Right atrium auricular region (tissue), 2 donors: Measurements from ENCODE around the gene RERE. TPM values are rescaled to one million over a fixed set of nuclear protein-coding genes. Genes with fewer than 3 reads are reported as not detected.

Source experiments
- DNase-seq: peaks from one replicate; pipeline ENCODE4 v3.0.0-alpha.2; 2019; ENCODE audit warnings: low spot score
- H3K27ac ChIP-seq, 2 donors: fragments of 200-600 bp; sonication (generic); 1 replicate in 1 of 2; 2 replicates in 1 of 2; pipeline ENCODE4 v1.5.1; 2016 to 2019
- H3K27me3 ChIP-seq, 2 donors: fragments of 200-600 bp; sonication (generic); one replicate each; pipeline versions ENCODE4 v1.5.1 to v1.6.0; 2017 to 2019
- H3K36me3 ChIP-seq: fragments of 200-600 bp; sonication (generic); one replicate; pipeline ENCODE4 v1.5.1; 2016
- H3K4me1 ChIP-seq, 2 donors: fragments of 200-600 bp; sonication (generic); one replicate each; pipeline versions ENCODE4 v1.5.1 to v1.6.0; 2017 to 2019
- H3K4me3 ChIP-seq, 2 donors: fragments of 200-600 bp; sonication (generic); 1 replicate in 1 of 2; 2 replicates in 1 of 2; pipeline ENCODE4 v1.5.1; 2017 to 2019; ENCODE audit warnings: mild to moderate bottlenecking in 1 of 2, moderate library complexity in 1 of 2
- H3K9me3 ChIP-seq, 2 donors: fragments of 200-600 bp; sonication (generic); one replicate each; pipeline ENCODE4 v1.5.1; 2019
- total RNA-seq, 2 donors: library from RNA; depleted of rRNA; stranded (reverse); fragments of >200 nt; gene quantifications; one replicate each; pipeline ENCODE4 v1.1.0, GENCODE V29; 2016
- TF ChIP-seq, protein P1 (sequence below), 2 donors: fragments of 200-600 bp; sonication (generic); IDR thresholded peaks; one replicate each; pipeline ENCODE4 v1.5.1; 2019; ENCODE audit warnings: antibody characterized with exemption in 2 of 2

Gene RERE
- total RNA-seq, 2 donors from 2014 or later = 99.8 to 125 TPM

DNA sequence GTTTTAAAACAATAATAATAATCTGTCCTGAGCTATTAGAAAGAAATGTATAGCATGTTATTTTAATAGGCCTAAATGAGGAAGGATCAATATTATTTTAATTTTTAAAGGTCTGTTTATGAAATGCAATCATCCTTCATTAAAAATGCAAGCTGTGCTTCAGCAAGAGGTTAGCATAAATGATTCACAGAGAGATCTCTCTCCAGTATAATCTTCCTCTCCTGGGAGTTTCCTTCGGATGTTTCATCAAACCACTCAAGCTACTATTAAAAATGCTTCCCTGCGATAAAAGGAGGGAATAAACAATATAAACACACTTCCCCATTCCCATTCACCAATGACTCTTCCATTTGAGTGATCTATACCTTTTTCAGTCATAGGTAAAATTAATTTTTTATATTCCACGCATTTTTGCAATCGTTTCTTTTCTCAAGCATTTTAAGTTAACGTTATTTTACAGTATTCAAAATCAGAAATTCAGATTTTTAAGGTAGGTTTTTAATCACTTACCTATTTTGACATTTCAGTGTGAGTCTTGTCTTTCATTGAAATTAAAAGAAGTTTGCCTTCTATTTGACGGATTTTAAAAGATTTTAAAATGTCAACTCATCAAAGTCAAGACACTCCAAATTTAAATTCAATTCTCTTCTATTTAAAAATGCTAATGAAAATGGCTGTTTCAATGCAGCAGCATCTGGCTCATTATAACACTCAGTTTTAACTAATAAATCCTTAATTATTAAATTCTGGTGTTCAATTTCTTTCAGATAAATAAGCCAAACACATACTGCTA, 64.3 kb downstream of the RERE start:
- peaks cover 0 to 14% of the 10 kb centered on the region in 2 donors for H3K4me1 ChIP-seq
- no peaks in the 10 kb centered on the region for H3K9me3 ChIP-seq
- TF ChIP-seq, protein P1, sequence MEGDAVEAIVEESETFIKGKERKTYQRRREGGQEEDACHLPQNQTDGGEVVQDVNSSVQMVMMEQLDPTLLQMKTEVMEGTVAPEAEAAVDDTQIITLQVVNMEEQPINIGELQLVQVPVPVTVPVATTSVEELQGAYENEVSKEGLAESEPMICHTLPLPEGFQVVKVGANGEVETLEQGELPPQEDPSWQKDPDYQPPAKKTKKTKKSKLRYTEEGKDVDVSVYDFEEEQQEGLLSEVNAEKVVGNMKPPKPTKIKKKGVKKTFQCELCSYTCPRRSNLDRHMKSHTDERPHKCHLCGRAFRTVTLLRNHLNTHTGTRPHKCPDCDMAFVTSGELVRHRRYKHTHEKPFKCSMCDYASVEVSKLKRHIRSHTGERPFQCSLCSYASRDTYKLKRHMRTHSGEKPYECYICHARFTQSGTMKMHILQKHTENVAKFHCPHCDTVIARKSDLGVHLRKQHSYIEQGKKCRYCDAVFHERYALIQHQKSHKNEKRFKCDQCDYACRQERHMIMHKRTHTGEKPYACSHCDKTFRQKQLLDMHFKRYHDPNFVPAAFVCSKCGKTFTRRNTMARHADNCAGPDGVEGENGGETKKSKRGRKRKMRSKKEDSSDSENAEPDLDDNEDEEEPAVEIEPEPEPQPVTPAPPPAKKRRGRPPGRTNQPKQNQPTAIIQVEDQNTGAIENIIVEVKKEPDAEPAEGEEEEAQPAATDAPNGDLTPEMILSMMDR (IDR thresholded peaks at IDR 0.05) = no peak
- H3K27me3 ChIP-seq = no peaks in the 10 kb centered on the region
- H3K27ac ChIP-seq = no peak overlapping the region
- H3K36me3 ChIP-seq = no peaks in the 10 kb centered on the region
- H3K4me3 ChIP-seq = no peak overlapping the region
- DNase-seq = no peak

DNA sequence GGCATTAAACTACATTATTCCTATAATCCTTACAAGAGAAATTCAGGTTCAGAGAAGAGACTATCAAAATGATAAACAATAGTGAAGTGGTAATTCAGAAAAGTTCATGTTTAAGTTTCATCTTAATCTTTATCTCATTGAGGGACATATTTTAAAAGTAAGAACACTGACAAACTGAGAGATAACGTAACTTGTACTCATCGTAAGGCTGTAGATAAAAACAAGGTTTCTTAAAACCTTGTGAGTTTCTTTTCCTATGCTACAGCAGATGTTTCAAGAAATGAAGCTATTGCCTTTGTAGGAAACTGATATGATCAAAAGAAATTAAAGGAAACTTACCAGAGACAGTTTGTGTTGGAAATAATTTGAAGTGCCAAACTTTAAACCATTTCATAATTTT, 65.0 kb downstream of the RERE start:
- TF ChIP-seq, protein P1 (IDR thresholded peaks at IDR 0.05) = no peak
- no peak overlapping the region for H3K4me3 ChIP-seq
- no peaks in the 10 kb centered on the region for H3K27me3 ChIP-seq
- no peak for DNase-seq
- no peaks in the 10 kb centered on the region for H3K36me3 ChIP-seq
- H3K27ac ChIP-seq = no peak overlapping the region
- H3K9me3 ChIP-seq = no peaks in the 10 kb centered on the region
- peaks cover 0 to 14% of the 10 kb centered on the region in 2 donors for H3K4me1 ChIP-seq

DNA sequence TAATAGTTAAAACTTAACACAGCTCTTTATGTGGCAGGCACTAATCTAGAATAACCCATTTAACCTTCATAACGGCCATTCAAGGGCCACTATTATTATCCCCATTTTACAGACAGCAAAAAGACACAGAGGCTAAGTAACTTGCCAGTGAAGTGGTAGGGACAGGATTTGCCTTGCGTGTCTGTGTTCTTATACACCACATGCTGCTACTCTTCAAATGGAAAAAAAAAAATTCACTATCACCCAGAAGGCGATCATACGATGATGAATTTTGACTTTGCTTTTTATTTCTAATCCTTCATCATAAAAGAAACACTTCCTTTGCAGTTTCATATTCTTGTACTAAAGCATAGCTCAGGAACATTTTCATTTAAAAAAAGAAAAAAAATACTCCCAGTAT, 65.5 kb downstream of the RERE start:
- H3K27ac ChIP-seq = no peak overlapping the region
- H3K4me3 ChIP-seq = no peak overlapping the region
- H3K36me3 ChIP-seq = no peaks in the 10 kb centered on the region
- DNase-seq = no peak
- no peaks in the 10 kb centered on the region for H3K9me3 ChIP-seq
- peaks cover 0 to 14% of the 10 kb centered on the region in 2 donors for H3K4me1 ChIP-seq
- H3K27me3 ChIP-seq = no peaks in the 10 kb centered on the region
- TF ChIP-seq, protein P1 (IDR thresholded peaks at IDR 0.05) = no peak

DNA sequence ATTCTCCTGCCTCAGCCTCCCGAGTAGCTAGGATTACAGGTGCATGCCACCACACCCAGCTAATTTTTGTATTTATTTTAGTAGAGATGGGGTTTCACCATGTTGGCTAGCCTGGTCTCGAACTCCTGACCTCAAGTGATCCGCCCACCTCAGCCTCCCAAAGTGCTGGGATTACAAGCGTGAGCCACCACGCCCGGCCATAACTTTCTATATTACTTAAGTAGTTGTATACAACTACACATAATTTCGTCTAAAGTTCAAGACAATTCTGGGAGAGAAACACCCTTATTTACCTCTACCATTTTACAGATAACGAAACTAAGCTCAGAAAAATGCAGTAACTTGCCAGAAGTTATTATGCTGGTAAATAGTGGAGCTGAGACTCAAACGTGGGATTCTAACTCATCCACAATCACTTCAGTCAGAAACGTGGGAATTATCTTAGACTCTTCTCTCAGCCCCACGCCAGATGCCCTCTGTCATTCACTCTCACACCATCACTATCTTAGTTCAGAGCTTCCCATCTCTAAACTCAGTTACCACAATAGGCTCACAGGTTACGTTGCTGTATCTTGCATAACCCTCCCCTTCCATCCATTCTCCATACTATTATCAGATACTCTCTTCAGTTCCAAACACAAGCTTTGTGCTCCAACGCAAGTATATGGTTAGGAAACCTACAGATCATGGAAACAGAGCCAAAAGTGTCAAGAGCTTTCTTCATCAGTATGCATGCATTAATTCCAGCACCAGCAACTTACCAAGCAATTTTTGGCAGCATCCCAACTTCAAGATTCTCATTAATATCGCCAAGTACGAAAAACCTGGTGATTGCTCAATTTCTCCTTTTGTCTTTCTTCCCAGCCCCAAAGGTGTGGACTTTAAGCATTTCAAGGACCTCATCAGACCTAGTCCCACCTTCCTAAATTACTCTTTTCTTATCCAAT, 69.3 kb downstream of the RERE start:
- no peak for DNase-seq
- no peak overlapping the region for H3K27ac ChIP-seq
- H3K4me3 ChIP-seq = no peak overlapping the region
- no peaks in the 10 kb centered on the region for H3K27me3 ChIP-seq
- peaks cover 0 to 9% of the 10 kb centered on the region in 2 donors for H3K4me1 ChIP-seq
- TF ChIP-seq, protein P1 (IDR thresholded peaks at IDR 0.05) = no peak
- no peaks in the 10 kb centered on the region for H3K36me3 ChIP-seq
- no peaks in the 10 kb centered on the region for H3K9me3 ChIP-seq

DNA sequence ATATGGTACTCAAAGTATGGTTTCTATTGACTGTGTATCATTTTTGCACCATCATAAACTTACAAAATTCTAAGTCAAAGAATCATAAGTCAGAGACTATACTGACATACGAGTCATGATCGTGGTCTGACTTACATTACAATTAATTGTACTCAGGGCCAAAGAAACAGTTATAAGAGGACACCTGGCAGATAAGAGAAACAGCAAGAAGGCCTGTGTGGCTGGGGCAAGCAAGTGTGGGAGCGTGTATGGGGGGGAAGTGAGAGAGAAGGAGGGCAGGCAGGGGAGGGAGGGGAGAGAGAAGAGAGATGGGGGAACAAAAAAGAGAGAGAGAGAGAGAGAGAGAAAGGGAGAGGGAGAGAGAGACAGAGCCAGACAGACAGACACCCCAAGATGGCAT, 70.9 kb downstream of the RERE start:
- Histone ChIP-seq H3K27ac (no peak overlapping the region), H3K4me3 (no peak overlapping the region), H3K4me1 (peaks cover 0 to 7% of the 10 kb centered on the region in 2 donors), H3K27me3 (no peaks in the 10 kb centered on the region), H3K9me3 (no peaks in the 10 kb centered on the region), H3K36me3 (no peaks in the 10 kb centered on the region)
- no peak for DNase-seq
- TF ChIP-seq, protein P1 (IDR thresholded peaks at IDR 0.05) = no peak
